ENCODE data around the gene SHQ1.

Gene SHQ1

DNA sequence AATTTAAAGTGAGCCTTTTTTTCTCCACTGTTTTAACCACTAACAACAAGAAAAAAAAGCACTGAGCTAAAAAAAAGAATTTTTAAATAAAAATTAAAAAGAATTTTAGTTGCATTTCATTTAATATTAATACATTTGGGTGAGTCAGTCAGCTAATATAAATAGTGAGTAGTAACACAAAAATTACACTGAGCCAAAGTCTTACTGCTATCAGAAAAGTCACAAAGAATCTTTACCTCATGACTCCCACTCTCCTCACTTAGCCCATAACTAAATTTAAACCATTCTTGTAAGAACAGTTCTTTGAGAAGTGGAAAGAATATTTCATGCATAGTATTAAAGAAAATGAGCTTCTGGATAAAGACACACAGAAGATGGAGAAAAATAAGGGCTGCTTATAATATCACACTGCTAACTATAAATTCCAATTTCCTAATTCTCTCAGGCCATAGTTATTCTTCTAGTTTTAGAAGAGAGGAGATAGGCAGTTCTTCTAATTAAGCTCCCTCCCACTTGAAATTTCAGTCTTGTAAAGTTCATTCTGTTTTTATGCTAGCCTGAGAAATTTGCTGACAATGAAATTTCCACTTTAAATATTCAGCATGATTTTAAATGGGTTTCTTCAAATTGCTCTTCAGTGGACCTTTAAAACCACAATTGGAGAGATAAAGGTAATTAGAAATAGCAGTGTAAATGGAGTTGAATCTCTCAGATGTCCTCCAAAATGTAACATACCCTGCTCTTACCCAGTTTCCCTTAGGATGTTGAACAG lies 17.6 kb downstream of the SHQ1 start:
- Histone ChIP-seq H3K79me2 (ENCODE audit: insufficient read depth, low read depth) (no peaks in the 10 kb centered on the region), H4K20me1 (ENCODE audit: insufficient read depth) (no peaks in the 10 kb centered on the region), H3K4me3 (IDR thresholded peaks at IDR 0.05; ENCODE audit: insufficient read depth, low read depth, low read length) (no peak overlapping the region), H3K27me3 (ENCODE audit: insufficient read depth, low read depth) (no peaks in the 10 kb centered on the region), H3K9ac (no peak overlapping the region), H3K4me2 (no peak overlapping the region), H3K27ac (no peak overlapping the region), H2AFZ (ENCODE audit: low read depth) (no peak overlapping the region), H3K36me3 (ENCODE audit: insufficient read depth) (no peaks in the 10 kb centered on the region), H3K4me1 (ENCODE audit: low read depth, poor library complexity, severe bottlenecking) (peaks cover 9% of the 10 kb centered on the region)
- TF ChIP-seq, protein P1, sequence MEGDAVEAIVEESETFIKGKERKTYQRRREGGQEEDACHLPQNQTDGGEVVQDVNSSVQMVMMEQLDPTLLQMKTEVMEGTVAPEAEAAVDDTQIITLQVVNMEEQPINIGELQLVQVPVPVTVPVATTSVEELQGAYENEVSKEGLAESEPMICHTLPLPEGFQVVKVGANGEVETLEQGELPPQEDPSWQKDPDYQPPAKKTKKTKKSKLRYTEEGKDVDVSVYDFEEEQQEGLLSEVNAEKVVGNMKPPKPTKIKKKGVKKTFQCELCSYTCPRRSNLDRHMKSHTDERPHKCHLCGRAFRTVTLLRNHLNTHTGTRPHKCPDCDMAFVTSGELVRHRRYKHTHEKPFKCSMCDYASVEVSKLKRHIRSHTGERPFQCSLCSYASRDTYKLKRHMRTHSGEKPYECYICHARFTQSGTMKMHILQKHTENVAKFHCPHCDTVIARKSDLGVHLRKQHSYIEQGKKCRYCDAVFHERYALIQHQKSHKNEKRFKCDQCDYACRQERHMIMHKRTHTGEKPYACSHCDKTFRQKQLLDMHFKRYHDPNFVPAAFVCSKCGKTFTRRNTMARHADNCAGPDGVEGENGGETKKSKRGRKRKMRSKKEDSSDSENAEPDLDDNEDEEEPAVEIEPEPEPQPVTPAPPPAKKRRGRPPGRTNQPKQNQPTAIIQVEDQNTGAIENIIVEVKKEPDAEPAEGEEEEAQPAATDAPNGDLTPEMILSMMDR (conservative IDR thresholded peaks at IDR 0.05; ENCODE audit: low read depth, low read length) = no peak

DNA sequence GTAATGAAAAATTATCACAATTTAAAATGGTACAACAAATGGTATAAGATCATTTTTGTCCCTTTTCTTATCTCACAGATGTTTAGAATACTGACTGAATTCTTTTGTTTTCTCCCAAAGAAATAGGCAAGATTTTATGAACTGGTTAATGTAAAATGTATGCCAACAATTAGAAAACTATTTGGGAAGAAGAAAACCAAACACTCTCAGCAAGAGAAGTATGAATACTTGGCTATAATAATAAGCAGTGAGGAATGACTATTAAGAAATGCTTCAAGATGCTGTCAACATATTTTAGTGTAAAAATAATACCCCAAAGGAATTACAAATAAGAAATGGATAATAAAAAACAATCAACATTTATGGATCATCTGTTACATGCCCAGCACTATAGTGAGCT lies 18.5 kb downstream of the SHQ1 start:
- TF ChIP-seq, protein P1 (conservative IDR thresholded peaks at IDR 0.05; ENCODE audit: low read depth, low read length) = no peak
- Histone ChIP-seq H3K79me2 (ENCODE audit: insufficient read depth, low read depth) (no peaks in the 10 kb centered on the region), H3K4me2 (no peak overlapping the region), H3K27ac (no peak overlapping the region), H3K27me3 (ENCODE audit: insufficient read depth, low read depth) (no peaks in the 10 kb centered on the region), H3K36me3 (ENCODE audit: insufficient read depth) (no peaks in the 10 kb centered on the region), H3K4me3 (IDR thresholded peaks at IDR 0.05; ENCODE audit: insufficient read depth, low read depth, low read length) (no peak overlapping the region), H2AFZ (ENCODE audit: low read depth) (no peak overlapping the region), H4K20me1 (ENCODE audit: insufficient read depth) (no peaks in the 10 kb centered on the region), H3K9ac (no peak overlapping the region), H3K4me1 (ENCODE audit: low read depth, poor library complexity, severe bottlenecking) (peaks cover 9% of the 10 kb centered on the region)

DNA sequence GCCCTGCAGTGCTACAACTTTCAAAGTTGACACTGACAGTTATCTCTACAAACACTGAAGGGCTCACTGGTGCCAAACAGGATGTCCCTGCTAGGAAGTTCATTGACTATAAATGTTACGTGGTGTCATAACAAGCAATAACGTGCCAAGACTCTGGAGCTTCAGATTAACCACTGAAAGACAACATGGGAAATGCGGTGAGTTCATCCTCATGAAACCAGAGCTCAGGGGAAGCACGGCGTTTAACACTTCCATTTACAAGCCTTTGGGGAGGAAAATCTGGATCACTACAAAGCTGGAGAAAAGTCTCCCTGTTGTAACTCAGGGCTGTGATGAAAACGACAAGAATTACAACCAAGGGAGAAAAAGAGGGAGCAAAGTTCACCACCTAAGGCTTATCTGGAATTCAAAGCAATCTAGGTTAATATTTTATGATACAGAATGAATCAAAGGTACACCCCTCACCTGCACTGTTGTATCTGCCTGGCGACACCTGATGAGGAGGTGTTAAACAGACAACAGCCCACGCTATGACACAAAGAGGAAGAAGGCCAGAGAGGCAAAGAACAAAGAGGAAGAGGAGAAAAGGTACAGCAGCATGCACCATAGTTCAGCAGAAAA lies 27.0 kb downstream of the SHQ1 start:
- H3K36me3 ChIP-seq (ENCODE audit: insufficient read depth) = no peaks in the 10 kb centered on the region
- H3K27ac ChIP-seq = no peak overlapping the region
- TF ChIP-seq, protein P1 (conservative IDR thresholded peaks at IDR 0.05; ENCODE audit: low read depth, low read length) = no peak
- no peak overlapping the region for H2AFZ ChIP-seq (ENCODE audit: low read depth)
- no peaks in the 10 kb centered on the region for H3K79me2 ChIP-seq (ENCODE audit: insufficient read depth, low read depth)
- no peak overlapping the region for H3K9ac ChIP-seq
- H4K20me1 ChIP-seq (ENCODE audit: insufficient read depth) = no peaks in the 10 kb centered on the region
- H3K4me3 ChIP-seq (IDR thresholded peaks at IDR 0.05; ENCODE audit: insufficient read depth, low read depth, low read length) = no peak overlapping the region
- H3K4me1 ChIP-seq (ENCODE audit: low read depth, poor library complexity, severe bottlenecking) = peaks cover 22% of the 10 kb centered on the region
- H3K4me2 ChIP-seq = no peak overlapping the region
- H3K27me3 ChIP-seq (ENCODE audit: insufficient read depth, low read depth) = no peaks in the 10 kb centered on the region

DNA sequence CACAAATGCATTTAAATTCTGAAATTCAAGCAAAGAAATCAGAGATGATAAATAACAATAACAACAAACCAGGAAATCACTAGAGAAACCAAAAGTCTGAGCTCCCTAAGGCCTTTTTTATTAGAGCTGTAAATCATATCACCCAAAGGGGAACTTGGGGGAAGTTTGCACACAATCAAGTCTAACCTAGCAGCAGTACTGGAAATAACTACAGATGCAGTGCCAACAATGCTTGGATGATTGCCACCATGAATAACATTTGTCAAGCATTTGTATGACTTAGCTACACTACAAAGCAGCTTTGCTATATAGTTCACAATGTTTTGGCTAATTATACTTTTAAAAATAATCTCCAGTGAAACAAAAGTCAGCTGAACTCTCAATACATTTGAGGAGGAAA lies 27.8 kb downstream of the SHQ1 start:
- no peaks in the 10 kb centered on the region for H3K79me2 ChIP-seq (ENCODE audit: insufficient read depth, low read depth)
- no peaks in the 10 kb centered on the region for H3K27me3 ChIP-seq (ENCODE audit: insufficient read depth, low read depth)
- no peaks in the 10 kb centered on the region for H3K36me3 ChIP-seq (ENCODE audit: insufficient read depth)
- H3K4me1 ChIP-seq (ENCODE audit: low read depth, poor library complexity, severe bottlenecking) = peaks cover 30% of the 10 kb centered on the region
- H2AFZ ChIP-seq (ENCODE audit: low read depth) = no peak overlapping the region
- H3K9ac ChIP-seq = no peak overlapping the region
- TF ChIP-seq, protein P1 (conservative IDR thresholded peaks at IDR 0.05; ENCODE audit: low read depth, low read length) = no peak
- H3K4me3 ChIP-seq (IDR thresholded peaks at IDR 0.05; ENCODE audit: insufficient read depth, low read depth, low read length) = no peak overlapping the region
- no peak overlapping the region for H3K27ac ChIP-seq
- H3K4me2 ChIP-seq = no peak overlapping the region
- H4K20me1 ChIP-seq (ENCODE audit: insufficient read depth) = no peaks in the 10 kb centered on the region

Data from KMS-11 (cell line).